GM12878 (cell line): ENCODE measurements around the gene NINL. TPM values are rescaled to one million over a fixed set of nuclear protein-coding genes. Genes with fewer than 3 reads are reported as not detected.

Source experiments
- ATAC-seq: fragments of 200-7000 bp; cut with Tn5 transposase; 3 replicates; pipeline ENCODE4 v1.9.1; 2020; ENCODE audit warnings: mild to moderate bottlenecking, moderate library complexity
- BruUV-seq: library from RNA; stranded (reverse); fragments of 400-500 nt; replicated peaks from 2 replicates; lab custom pipeline; 2021; lab: Mats Ljungman, UMichigan
- CTCF ChIA-PET: fragments of 300-600 bp; sonication (Branson Sonifier 250); formaldehyde crosslinking; extraction: SDS; loops from one replicate; lab custom pipeline; 2021; ENCODE audit warnings: inconsistent platforms; lab: Yijun Ruan, JAX
- POLR2A ChIA-PET: fragments of 350-600 bp; formaldehyde crosslinking; extraction: SDS; loops from one replicate; lab custom pipeline; 2021; ENCODE audit warnings: inconsistent platforms; lab: Charles Lee
- RAD21 ChIA-PET: fragments of 300-600 bp; sonication (Branson Sonifier 250); formaldehyde crosslinking; loops from one replicate; lab custom pipeline; 2023; ENCODE audit warnings: antibody characterized with exemption; ENCODE audit not compliant: unreplicated experiment; lab: Charles Lee
- SMC1A ChIA-PET: fragments of 300-600 bp; sonication (Branson Sonifier 250); formaldehyde crosslinking; loops from one replicate; lab custom pipeline; 2023; ENCODE audit not compliant: unreplicated experiment, uncharacterized antibody; lab: Charles Lee
- DNase-seq: peaks from one replicate; pipeline ENCODE4 v3.0.0-alpha.2; 2011; ENCODE audit warnings: low read depth, low spot score
- FAIRE-seq: peaks from 3 replicates; lab custom pipeline; 2011; peaks lifted over from hg19 to GRCh38; lab: Jason Lieb, UNC
- H2AFZ ChIP-seq: 2 replicates; pipeline ENCODE4 v1.6.0; 2011; ENCODE audit warnings: low read depth, low read length, control low read depth; ENCODE audit not compliant: control insufficient read depth
- H3K27ac ChIP-seq: 2 replicates; pipeline ENCODE4 v1.5.1; 2011; ENCODE audit warnings: control low read depth; ENCODE audit not compliant: control insufficient read depth, insufficient read depth
- H3K27me3 ChIP-seq, 2 experiments: replicated peaks in 1 of 2; 2 replicates each; pipeline versions ENCODE4 v1.6.0 to v1.6.1; 2011; ENCODE audit warnings: low read length in 1 of 2; ENCODE audit not compliant: control insufficient read depth in 2 of 2, insufficient read depth in 2 of 2
- H3K36me3 ChIP-seq, 2 experiments: 2 replicates each; pipeline ENCODE4 v1.5.1; 2011; ENCODE audit warnings: low read length in 1 of 2; ENCODE audit not compliant: control insufficient read depth in 2 of 2, insufficient read depth in 2 of 2
- H3K4me1 ChIP-seq: 2 replicates; pipeline ENCODE4 v1.6.1; 2011; ENCODE audit warnings: mild to moderate bottlenecking, low read length, moderate library complexity, mixed read lengths; ENCODE audit not compliant: control insufficient read depth, insufficient read depth
- H3K4me2 ChIP-seq: 2 replicates; pipeline ENCODE4 v1.6.0; 2011; ENCODE audit warnings: control low read depth; ENCODE audit not compliant: control insufficient read depth, insufficient read depth
- H3K4me3 ChIP-seq: fragments of 200-600 bp; sonication (generic); 2 replicates; pipeline ENCODE4 v1.5.1; 2016
- H3K79me2 ChIP-seq: 2 replicates; pipeline ENCODE4 v1.6.0; 2011; ENCODE audit warnings: low read length; ENCODE audit not compliant: control insufficient read depth, insufficient read depth
- H3K9ac ChIP-seq: 2 replicates; pipeline ENCODE4 v1.8.0; 2011; ENCODE audit warnings: low read length, control low read depth, mixed read lengths; ENCODE audit not compliant: control insufficient read depth, insufficient read depth
- H3K9me3 ChIP-seq: replicated peaks from 3 replicates; pipeline ENCODE4 v1.5.1; 2011; ENCODE audit warnings: mild to moderate bottlenecking, low read length; ENCODE audit not compliant: control insufficient read depth, insufficient read depth
- H4K20me1 ChIP-seq: 2 replicates; pipeline ENCODE4 v1.6.0; 2011; ENCODE audit not compliant: control insufficient read depth, insufficient read depth
- CEBPZ ChIP-seq: fragments of 150-350 bp; IDR thresholded peaks from 2 replicates; pipeline ENCODE4 v1.6.1; 2016; ENCODE audit warnings: low read depth, low read length
- CREM ChIP-seq: IDR thresholded peaks from 2 replicates; pipeline ENCODE4 v1.6.1; 2014; ENCODE audit warnings: antibody characterized with exemption, low read depth
- IKZF2 ChIP-seq, 2 experiments: fragments of 450-650 bp; IDR thresholded peaks; 2 replicates each; pipeline ENCODE4 v1.6.1; 2017; ENCODE audit warnings: mild to moderate bottlenecking in 2 of 2, moderate library complexity in 2 of 2
- IRF4 ChIP-seq: IDR thresholded peaks from 2 replicates; pipeline ENCODE4 v1.6.1; 2011; ENCODE audit warnings: low read depth, low read length
- NFYA ChIP-seq: IDR thresholded peaks from 2 replicates; pipeline ENCODE4 v1.6.1; 2011; ENCODE audit warnings: low read depth, mild to moderate bottlenecking, low read length, improper control_type of control experiment, borderline replicate concordance
- NKRF ChIP-seq: fragments of 450-650 bp; conservative IDR thresholded peaks from 2 replicates; pipeline ENCODE4 v1.6.1; 2017; ENCODE audit warnings: mild to moderate bottlenecking, moderate library complexity
- YBX1 ChIP-seq: fragments of 450-650 bp; IDR thresholded peaks from 2 replicates; pipeline ENCODE4 v1.6.1; 2016; ENCODE audit warnings: antibody characterized with exemption
- WGBS: methylation state at CpG from one replicate; pipeline ENCODE4 v1.1.6; 2016; ENCODE audit warnings: low lambda C conversion rate; ENCODE audit not compliant: insufficient replicate concordance, insufficient coverage; ENCODE audit errors: missing lambda C conversion rate; 5-methylcytosine and 5-hydroxymethylcytosine counted together
- in situ Hi-C: fragments of 300-500 bp; cut with MboI; formaldehyde crosslinking; loops from 9 replicates; pipeline ENCODE4 v1.14.3; 2018; ENCODE audit warnings: mixed read lengths
- intact Hi-C: fragments of 100-400 bp; cut with micrococcal nuclease; formaldehyde crosslinking; loops from one replicate; pipeline ENCODE4 v1.14.2; 2022; ENCODE audit not compliant: unreplicated experiment
- polyA plus RNA-seq, 11 experiments: library from polyadenylated mRNA; depleted of rRNA in 4 of 11; unstranded in 6 of 11; stranded (reverse) in 5 of 11; fragments of >200 nt; fragmentation: Nextera tagmentation in 4 of 11; fragmentation: Illumina TruSeq in 1 of 11; extraction: Ambion mirVana in 4 of 11; extraction: Trizol in 1 of 11; gene quantifications; 1 replicate in 1 of 11; 2 replicates in 10 of 11; pipeline versions ENCODE4 v1.2.1 to v1.2.3, GENCODE V29; 2011 to 2016; ENCODE audit warnings: inconsistent platforms in 2 of 11, missing spikeins in 2 of 11, low read depth in 1 of 11
- total RNA-seq, 4 experiments: library from RNA; depleted of rRNA in 3 of 4; stranded (reverse); fragments of >200 nt in 3 of 4; fragmentation: Illumina TruSeq in 1 of 4; extraction: Trizol in 1 of 4; gene quantifications; 2 replicates each; pipeline versions ENCODE4 v1.2.1 to v1.2.3, GENCODE V29; 2013 to 2021

NINL gene
- total and polyA plus RNA-seq, 10 of the 15 experiments (the other 5 are each of a cell fraction or from before 2014, with no cell fraction given), result 0.04 to 0.77 (median 0.23) TPM; not detected in 1

GRCh38 chr20:25532971-25533391, 52.4 kb downstream of the NINL start:
- CTCF ChIA-PET, result no interaction called here
- RAD21 ChIA-PET, result no interaction called here
- in situ Hi-C loops, result no loop called here

More at GRCh38 chr20:25532971-25533391, 52.4 kb downstream of the NINL start:
- Histone ChIP-seq H3K9me3 (no peaks in the 10 kb centered on the region; the same call in 2 of the 3 replicates), H3K4me2 (no peak overlapping the region), H3K79me2 (no peaks in the 10 kb centered on the region), H3K27me3 (0 out of 4 replicates have a peak, but pooled peaks cover 0 to 1% of the 10 kb centered on the region in 2 experiments), H3K27ac (no peak overlapping the region), H3K9ac (no peak overlapping the region), H3K36me3 (no peaks in the 10 kb centered on the region), H4K20me1 (no peaks in the 10 kb centered on the region), H3K4me3 (no peak overlapping the region), H3K4me1 (no peaks in the 10 kb centered on the region), H2AFZ (no peak overlapping the region)
- ChIA-PET SMC1A (no interaction called here), POLR2A (no interaction called here)
- WGBS, result 47% methylated on average over 11 of the region's 11 CpGs
- no peak for ATAC-seq
- no peak for FAIRE-seq
- intact Hi-C loops, result no loop called here
- DNase-seq, result no peak
- TF ChIP-seq CREM (no peak), IKZF2 (IDR thresholded peaks at IDR 0.05) (no peak), YBX1 (no peak), NKRF (no peak), CEBPZ (no peak), IRF4 (no peak), NFYA (no peak)
- TF ChIP-seq, all 136 proteins: peak for 0
- no TSS peak for BruUV-seq
